G401.6 (cell line): Measurements from ENCODE around the gene DHRS12.
A peak's percentile ranks its signal among the peaks of the same experiment; 100 is the strongest.

Experiments
- FAIRE-seq: peaks from 2 replicates; lab custom pipeline; 2012; peaks lifted over from hg19 to GRCh38; lab: Jason Lieb, UNC

Gene DHRS12

DNA sequence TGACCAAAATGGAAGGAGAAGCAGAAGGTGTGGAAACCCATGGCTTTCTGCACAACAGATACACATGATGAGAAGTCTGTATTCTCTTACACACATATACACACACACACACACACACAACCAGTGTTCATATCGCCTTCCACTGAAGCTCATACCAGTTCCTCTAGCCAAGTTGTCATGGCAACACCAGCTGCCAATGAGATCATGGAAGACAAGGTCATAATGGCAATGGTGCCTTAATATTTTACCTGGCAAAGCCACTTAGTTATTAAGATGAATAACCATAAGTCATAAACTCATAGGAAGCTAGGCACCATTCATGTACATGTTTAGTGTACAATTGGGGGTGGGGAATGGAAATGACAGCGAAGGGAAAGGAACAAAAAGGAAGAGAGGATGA, 2.6 kb upstream of the DHRS12 start:
- FAIRE-seq = no peak

DNA sequence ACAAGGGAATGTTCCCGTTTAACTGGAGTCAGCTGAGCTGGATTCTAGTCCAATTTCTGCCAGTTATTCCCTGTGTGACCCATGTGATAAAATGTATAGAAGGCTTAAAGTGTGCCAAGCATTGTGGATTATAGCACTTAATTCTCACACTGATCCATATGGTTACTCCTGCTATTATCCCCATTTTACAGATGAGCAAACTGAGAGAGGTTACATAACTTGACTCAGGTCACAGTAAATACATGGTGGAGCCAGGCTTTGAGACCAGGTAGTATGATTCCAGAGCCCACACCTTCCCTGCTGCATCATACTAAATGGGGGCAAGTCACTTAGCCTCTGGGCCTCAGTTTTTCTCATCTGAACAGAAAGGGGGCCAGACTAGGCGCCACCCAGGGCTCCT, 2.0 kb upstream of the DHRS12 start:
- no peak for FAIRE-seq

DNA sequence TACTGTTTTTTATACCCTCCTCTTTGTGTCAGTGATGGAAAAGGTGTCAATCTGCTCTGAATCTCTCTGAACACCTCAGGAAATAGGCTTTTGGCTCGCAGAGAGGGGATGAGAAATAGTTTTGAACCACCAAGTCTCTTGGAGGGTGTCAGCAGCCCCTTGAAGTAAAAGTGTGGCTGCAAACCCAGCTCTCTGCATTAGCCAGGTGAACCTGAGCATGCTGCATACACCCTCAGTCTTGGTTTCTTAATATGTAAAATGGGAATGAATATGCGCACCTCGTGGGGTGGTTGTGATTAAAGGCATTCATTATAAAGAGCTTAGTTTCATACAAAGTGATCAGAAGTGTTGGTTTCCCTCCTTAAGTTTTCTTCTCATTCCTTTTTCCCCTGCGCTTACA, 1.4 kb upstream of the DHRS12 start:
- FAIRE-seq = no peak

DNA sequence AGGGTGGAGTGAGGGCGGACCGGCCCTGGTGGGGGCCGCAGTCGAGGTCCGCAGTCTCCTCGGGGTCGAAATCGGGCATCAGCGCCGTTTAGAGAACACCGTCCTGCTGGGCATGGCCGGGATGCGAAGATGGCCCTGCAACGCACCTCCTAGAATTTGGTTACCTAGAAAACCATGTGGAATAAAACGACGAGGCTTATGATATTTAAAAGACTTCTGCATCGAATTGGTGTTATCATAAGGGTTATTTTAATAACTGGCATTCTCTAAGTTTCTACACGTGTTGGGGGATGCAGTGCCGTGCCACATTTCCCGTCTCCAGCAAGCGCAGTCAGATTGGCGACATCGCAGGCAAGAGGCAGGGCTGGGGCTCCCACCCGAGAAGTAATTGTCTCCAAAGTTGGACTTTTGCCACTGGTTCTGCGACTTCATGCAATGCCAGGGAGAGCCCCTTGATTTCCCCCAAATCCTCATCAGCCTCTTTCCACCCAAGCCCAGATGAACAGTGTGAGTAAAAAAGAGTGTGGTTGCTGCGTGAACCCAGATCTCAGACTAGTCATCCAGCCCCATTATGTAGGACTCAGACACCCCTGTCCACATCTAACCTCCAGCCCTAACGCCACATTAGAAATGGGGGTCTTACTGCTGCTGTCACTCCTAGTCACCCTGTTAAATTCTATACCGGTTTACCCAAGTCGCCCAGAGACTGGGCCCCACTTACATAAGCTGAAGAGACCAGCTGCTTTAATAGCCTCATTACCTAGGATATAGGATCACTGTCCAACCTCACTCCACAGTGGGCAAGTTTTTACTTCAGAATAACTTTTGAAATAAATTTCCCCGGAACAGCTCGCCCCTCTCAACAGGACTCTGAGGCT, 571 bp upstream of the DHRS12 start:
- FAIRE-seq = no peak

DNA sequence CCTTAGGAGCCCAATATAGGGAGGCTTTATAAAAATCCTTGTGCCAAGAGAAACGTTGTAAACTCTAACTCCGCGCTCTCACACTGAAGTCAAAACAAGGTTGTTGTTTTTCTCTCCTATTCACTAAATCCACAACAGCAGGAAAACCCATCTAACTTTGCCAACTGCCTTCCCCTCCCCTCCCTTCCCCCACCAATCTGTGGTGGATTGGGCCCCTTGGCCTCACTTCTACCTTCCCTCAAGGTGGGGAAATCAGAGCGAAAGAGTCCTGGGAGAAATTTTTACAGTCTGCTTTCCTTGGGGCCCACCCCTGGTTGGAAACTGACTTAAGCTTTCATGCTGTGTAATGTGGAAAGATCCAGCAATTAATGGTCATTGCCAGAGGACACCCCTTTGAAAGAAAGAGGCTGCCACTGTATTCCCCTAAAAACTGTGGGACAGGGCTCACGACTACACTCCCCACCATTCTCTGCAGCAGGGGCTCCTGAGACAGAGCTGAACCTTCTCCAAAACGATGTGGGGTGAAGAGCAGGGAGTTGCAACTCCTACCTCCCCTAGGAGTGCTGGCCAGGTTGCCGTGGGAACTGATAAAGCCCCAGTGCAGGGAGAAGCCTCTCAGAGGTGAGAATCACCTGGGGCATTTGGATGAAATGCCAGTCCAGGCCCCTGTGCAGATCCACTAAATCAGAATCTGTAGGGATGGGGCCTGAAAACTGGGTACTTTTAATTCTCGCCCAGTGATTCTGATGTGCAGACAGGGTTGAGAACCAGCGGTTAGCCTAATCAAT, 1.1 kb downstream of the DHRS12 start:
- no peak for FAIRE-seq

DNA sequence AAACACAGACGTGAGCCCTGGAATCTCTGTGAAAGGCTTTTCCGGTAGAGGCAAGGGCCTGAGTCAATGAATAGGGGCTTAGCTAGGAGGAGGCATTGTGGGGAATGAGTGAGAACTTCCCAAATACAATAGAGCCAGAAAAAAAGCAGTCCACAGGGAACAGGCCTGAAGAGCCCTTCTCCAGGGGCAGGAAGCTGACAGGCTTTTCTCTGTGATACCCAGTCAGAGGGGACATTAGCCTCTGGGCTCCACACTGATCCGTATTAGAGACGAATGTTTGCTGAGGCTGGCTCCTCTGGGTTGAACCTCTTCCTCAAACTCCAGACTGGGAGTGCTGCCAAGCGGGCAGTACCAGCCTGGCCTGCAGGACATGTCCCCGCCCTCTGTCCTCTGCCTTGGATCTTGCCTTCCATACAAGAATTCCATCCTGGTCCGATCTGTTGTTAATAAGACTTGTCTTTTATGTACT, 2.3 kb downstream of the DHRS12 start:
- FAIRE-seq = no peak

DNA sequence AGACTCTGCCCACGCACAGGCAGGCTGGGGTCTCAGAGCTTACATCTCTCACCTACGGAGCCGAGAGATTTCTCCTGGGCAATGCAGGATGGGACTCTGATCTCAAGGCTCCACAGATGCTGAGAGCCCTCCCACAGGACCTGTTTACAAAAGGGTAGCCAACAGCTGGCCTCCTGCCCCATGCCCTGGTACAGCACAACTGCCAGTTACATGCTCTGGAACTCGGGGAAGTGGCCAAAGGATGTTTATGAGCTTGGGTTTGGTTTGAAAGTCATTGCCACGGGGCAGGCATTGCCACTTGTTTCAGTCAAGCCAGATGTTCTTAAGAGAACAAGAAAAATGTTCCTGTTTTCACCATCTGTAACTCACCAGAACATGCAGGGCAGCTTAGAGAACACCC, 3.5 kb downstream of the DHRS12 start:
- FAIRE-seq = no peak

DNA sequence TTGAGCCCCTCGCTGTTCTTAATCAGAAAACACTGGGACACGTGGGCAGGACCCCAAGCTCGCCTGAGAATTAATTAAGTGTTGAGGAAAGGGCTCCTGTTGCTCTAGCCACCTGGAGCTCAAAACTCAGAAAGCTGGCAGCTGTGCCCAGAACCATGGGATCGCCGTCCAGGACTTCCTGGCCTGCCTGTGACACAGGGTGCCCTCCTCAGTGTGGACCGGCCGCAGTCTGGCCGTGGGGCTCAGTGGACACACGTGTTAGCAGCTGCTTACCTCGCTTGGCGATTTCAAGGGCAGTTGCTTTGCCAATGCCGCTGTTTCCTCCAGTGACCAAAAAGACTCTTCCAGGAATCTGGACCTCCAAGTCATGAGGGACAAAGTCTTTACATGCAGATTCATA, 4.7 kb downstream of the DHRS12 start:
- FAIRE-seq = no peak

DNA sequence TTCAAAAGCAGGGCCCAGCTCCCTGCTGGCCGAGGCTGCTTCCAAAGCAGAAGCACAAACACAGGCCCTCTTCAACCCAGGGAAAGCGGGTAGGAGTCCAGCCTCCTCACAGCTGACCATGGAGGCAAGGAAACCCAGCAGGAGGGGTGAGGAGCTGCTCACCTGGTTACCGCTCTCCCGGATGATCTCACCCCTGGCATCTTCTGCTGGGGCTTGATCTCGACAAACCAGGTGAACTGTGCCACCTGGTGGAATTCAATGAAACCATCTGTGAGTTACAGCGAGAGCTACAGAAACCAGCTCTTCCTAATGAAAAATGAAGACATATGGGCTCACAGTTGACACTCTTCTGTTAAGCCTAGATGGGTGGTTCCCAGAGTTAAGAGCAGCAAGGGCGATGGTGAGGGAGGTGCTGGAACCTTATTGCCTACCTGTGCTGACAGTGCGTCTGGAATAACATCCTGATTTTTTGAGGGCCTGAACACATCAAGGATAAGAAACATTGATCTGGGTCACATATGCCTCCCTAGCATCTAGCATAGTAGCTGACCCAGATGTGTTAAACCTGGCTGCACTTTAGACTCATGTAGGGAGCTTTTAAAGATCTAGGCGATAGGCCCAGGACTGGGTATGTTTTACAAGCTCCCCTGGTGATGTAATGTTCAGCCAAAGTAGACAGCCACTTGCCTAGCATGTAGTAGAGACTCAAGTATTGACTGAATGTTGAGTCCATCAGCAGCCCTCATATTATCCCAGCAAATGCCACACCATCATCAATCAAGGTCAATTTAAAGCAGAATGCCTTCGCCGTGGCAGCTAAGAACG, 6.1 kb downstream of the DHRS12 start:
- FAIRE-seq = peak; percentile 64

DNA sequence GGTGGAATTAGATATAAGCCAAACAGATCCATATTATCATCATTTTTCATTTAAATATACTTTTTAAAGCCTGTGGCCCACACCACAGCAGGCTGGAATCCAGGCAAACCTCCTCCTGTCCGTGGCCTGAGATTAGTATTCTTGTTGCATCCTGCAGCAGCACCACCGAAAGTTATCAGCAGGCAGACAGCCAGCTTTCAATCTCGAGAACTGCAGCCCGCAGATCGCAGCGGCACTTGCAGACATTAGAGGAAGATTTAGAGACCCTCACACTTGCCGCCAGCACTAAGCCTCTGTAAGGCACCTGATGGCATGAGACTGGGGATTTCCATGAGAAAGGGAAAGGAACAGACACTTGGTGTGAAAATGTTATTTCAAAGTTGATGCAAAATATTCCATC, 7.4 kb downstream of the DHRS12 start:
- FAIRE-seq = no peak

DNA sequence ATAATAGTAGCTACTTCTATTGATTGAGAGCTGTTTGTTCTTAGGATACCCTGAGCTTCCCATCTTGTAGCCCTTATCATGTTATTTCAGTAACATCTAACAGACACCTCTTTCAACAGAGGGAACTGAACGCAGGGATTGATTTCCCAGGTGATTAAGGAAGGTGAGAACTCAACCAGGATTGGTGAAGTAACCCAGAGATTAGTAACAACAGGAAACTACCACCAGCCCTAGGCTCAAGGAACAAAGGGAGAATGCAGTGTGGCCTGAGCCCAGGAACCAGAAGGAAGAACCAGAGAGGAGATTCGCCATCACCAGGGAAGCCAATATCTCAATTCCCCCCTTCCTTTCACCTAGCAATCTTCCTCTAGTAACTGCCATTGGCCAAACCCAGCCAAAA, 8.5 kb downstream of the DHRS12 start:
- FAIRE-seq = no peak

DNA sequence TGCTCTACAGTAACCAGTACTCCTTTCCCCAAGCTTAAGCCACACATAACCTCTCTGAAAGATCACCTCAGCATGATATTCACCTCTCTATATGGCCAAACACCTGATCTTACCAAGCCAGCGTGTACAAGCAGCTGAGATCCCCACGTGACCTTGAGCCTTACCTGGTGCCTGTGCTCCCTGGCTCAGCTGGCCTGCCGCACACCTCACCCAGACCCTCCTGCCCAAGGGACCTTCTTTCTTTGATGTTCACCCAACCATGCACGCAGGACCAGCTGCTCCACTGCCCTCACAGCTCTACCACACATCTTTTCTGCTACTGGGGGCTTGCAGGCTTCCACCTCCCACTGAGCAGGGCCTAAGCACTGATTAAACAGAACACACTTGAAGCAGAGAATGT, 9.0 kb downstream of the DHRS12 start:
- no peak for FAIRE-seq

DNA sequence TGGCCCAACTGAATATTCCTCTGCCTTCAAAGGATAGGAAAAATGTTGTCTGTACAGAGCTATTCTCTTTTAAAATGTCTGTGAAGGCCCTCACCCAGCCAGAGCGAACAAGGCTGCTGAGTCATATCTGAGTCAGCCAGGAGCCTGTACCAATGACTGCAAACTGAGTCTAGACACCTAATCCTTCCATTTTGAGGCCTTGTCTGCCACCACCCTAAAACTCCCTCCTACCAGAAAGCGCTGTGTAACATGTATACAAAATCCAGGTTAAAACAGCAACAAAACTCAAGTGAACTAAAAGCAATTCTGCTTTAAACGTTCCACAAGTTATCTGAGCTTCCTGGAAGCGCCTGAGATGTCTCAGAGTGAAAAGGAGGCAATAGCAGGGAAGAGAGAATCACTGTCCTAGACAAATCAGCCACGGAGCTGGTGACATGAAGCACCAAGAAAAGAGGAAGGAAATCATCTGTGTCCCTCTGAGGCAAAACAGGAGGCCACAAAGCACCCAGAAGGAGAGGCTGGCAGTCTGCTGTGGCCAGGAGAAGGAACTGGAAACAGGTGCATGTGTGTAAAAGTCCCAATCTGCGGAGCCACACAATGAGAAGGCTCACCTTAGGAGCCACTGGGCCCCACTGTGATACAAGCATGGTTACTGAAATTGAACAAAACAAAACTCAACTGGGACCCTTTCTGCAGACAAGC, 10.2 kb downstream of the DHRS12 start:
- FAIRE-seq = no peak

DNA sequence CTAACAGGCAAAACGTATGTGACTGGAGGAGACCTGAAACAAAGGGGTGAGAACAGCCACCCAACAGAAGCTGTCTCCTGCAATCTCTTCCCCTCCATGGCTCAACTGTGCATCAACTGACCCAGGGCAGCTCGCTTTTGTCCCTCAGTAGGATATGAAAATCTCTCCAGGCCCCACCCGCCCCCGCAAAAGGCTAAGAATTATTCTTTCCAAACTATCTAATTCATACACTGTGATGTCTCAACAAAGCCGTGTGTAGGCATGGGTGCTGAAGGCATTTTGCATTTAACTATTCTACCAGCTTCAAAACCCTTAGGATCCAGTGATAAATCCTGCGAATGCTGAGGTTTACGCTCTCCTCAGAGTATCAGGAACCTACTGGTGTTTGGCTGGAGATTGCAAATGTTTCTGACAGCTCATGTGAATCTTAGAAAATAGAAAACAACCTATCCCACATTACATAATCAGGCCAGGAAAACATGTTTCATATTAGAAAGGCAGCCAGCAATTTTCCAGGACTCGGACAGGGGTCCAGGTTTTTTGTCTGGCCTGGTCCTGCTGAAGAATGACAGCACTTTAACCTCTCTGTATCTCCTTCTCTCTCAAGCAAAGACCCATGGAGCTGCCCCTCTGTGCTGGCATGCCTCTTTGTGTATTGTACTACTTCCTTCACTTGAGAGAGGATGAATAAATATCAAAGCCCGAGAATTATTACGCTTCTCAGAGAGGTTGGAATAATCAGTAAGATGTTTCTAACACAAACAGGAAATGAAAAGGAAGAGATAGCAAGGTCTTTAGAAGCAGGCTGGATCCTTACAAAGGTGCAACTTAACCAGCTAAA, 17.3 kb downstream of the DHRS12 start:
- FAIRE-seq = no peak

DNA sequence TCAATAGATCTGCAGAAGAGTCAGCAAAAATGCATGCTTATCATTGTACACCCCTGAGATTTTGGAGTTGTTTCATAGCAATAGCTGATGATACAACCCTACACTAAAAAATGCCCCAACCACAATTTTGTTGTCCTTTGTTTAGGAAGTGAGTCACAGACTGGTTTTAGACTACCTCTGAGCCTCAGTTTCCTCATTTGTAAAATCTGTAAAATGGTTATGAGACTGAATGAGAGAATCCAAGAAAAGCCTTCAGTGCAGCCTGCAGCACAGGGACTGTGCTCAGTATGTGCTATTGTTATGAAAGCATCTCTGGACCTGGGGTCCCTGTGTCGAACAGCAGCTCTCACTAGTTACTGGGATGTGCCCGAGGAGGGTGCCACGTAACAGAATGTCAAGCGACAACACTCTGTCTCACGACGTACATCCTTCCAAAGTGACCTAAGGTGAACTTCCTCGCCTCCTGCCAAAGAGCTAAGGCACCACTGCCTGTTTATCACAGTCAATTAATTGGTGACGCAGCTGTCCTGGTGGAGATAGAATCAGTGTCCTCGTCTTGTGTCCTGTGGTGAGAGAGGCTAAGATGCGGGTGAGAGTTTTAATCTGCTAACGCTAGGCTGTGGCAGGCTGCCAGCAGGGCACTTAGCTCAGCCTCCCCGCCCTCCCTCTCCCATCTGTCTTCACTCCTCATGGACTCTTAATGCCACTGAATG, 18.1 kb downstream of the DHRS12 start:
- FAIRE-seq = no peak

DNA sequence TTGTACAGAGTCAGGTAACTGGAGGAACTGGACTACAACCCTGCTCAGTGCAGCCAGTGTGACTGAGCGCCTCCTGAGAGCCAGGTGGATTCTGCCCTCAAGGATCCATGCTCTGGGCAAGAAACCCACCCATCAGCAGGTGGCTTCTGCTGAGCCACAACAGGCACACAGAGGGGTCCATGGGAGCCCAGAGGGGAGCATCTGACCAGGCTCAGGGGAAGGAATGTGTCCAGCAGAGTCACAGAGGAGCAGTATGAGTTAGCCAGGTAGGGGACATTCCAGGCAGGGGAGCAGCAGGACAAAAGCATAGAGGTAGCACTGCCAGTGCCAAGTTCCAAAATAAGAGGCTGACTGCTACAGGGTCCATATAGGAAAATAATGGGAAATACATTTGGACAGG, 19.9 kb downstream of the DHRS12 start:
- FAIRE-seq = no peak

DNA sequence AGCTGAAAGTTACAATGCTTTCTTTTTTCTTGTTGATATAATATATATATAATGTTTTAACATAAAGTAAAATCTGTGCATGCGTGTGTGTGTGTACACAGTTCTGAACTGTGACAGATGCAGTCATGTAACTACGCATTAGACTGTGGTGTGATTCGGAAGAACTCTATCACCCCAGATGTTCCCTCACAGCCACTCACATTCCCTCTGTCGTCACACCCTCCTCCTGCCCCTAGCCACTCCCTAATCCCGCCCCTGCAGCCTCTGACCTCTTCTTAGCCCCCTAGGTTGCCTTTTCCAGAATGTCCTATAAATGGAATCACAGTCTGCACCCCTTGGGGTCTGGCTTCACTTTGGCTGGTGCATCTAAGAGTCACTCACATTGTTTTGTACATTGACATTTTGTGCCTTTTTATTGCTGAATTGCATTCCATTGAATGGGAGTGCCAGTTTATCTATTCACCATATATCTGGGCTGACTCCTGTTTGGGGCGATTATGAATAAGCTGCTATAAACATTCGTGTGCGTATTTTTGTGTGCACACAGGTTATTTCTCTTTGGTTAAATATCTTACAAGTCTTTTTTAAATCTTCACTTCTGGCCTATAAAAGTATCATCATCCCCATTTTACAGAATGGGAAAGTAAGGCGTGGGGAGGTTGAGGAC, 20.4 kb downstream of the DHRS12 start:
- no peak for FAIRE-seq

DNA sequence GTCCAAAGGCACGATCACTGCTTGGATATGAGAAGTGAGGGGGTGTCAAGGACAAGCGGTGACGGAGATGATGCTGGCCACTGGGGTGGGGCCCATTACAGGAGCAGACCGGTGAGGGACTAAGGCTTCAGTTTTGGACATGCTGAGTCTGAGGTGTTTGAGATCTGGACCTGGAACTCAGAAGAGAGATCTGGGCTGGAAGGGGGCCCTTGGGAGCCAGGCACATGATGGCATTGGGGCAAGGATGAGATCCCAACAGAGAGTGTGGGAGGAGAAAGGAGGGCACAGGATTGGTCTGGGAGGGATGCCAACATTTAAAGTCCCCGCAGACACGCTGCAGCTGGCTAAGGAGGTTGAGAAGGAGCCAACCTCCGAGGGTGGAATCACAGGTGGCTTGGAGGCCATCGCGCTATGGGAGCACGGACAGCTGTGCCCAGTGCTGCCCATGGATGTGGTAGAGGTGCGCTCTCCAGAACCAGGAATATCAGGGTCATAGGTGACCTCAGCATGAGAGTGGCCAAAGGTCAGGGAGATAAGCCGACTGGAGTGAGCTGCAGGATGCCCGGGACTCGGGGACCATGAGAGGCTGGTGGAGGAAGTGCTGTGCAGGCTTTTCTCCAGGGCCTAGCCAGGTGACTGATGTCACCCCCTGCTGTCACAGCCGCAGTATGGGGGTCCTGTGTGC, 21.8 kb downstream of the DHRS12 start:
- no peak for FAIRE-seq
